SKM-1 (cell line): ENCODE data around the gene FAM25A.
A peak's percentile ranks its signal among the peaks of the same experiment; 100 is the strongest.
"Not testable (repeated sequence)": the region's sequence is repeated elsewhere in the genome, so short reads cannot be mapped to it uniquely, and the experiment has no call there.

Experiments used
- DNase-seq: peaks from one replicate; lab custom pipeline; 2025; ENCODE audit not compliant: unreplicated experiment; lab: John Stamatoyannopoulos, UW

Gene FAM25A

GRCh38 chr10:87020056-87020455, at the start of gene FAM25A:
Gene FAM25A, plus strand, starts transcription at chr10:87020294. Its CDS starts 31 bp downstream, at chr10:87020325.
- not testable (repeated sequence) for DNase-seq

DNA sequence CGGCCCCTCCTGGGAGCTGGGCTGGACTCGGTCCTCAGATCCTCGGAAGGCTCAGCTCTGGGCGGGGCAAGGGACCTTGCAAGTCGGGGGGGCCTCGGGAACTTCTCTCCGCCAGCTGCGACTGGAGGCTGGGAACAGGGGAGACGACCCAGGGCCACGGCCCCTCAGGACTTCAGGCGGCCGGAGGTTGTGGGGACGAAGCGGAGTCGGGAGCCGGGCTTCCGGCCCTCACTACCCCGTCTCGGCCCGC, 49.2 kb upstream of the FAM25A start:
- DNase-seq: no peak

GRCh38 chr10:86971232-86971991, 48.7 kb upstream of the FAM25A start:
- DNase-seq: peak; percentile 59

DNA sequence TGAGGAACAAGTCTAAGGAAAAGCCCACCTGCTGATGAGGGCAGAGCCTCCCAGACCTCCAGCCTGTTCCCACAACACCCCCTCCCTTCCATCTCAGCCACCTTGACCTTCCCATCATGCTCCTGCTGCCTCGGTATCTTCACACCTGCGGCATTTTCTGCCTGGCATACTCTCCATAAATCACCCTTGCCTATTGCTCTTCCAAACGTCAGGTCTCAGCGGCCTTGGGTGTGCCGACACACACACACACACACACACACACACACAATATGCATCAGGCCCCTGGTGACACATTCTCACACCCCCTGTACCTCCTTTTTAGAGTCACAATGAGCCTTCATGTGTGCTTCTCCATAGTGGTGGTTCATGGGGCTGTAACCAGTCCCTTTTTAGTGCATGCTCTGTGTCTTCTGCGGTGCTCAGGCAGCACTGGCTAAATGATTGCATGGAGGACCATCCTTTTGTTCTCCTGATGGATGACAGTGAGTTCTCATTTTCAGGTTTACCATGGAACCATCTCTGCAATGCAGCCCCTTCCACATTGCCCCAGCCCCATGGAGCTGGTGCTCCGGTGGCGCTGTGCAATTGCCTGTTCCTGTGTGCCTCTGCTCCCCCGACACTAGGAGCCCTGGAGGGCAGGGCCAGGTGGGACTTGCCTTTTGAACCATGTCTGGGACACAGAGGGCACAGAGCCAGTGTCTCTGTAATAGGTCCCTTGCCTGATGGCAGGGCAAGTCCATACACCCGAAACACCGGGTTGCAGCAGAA, 47.3 kb upstream of the FAM25A start:
- no peak for DNase-seq

DNA sequence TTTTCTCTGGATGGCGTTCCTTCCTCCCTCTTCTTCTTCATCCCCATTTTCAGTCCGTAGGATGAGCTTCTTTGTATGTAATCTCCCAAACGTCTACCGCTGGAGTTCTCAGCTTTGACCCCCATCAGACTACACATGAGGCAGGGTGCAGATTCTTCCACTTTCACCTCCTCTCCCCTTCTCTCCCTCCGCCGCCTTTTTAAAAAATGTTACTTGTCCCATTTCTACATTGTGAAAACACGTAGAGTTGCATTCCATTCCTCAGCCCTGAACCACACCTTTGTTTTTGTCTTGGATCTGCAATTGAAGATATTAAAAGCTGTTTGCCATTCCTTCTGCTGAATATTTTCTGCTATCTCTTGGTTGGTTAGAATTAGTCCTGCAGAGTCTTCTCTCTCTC, 45.6 kb upstream of the FAM25A start:
- DNase-seq: no peak

DNA sequence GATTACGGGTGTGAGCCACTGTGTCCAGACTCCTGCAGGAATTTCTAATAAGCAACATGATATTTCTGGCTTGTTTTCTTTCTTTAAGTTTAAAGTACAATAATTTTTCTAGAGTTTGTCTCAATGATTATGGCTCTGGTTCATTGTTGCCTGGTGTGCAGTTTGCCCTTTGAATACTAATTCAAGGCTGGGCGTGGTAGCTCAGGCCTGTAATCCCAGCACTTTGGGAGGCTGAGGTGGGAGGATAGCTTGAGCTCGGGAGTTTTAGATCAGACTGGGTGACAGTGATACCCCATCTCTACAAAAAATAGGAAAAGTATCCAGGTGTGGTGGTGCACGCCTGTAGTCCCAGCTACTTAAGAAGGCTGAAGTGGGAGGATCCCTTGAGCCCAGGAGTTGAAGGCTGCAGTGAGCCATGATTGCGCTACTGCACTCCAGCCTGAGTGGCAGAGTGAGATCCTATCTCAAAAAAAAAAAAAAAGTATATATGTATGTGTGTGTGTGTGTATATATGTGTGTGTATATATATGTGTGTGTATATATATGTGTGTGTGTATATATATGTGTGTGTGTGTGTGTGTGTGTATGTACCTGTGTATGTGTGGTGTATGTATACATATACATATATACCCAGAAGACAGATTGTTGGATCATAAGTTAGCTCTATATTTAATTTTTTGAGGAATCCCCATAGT, 43.6 kb upstream of the FAM25A start:
- DNase-seq: no peak

GRCh38 chr10:86978457-86978856, 41.6 kb upstream of the FAM25A start:
- not testable (repeated sequence) for DNase-seq

GRCh38 chr10:86979296-86979818, 40.7 kb upstream of the FAM25A start:
- DNase-seq: no peak

DNA sequence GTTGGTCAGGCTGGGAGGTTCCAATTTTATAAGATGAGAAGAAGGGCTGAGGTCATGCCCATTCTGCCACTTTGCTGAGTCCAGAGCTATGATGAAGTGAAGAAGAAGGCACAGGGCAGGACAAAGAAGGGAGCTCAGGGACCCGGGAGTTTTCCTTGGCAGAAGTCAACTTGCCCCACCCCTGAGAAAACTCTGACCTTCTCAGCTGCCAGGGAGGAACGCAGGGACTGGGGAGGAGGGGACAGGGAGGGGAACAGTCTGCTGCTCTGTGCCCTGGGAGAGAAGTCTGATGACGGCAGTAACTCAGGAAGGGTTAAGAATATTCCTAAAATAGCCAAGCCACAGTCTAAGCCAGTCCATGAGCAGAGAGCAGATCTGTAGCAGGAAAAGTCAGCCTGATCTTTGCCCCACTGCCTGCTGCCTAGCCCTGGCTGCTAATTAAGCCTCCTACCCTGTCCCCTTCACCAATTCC, 40.1 kb upstream of the FAM25A start:
- no peak for DNase-seq

DNA sequence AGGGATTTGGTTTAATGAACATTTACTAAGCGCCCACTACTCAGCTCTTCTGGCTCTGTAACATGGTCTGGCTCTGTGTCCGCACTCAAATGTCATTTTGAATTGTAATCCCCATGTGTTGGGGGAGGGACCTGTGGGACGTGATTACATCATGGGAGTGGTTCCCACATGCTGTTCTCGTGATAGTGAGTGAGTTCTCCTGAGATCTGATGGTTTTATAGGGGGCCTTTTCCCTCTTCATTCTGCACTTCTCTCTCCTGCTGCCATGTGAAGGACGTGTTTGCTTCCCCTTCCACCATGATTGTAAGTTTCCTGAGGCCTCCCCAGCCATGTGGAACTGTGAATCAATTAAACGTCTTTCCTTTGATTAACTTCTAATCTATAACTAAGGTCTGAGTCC, 39.1 kb upstream of the FAM25A start:
- not testable (repeated sequence) for DNase-seq

- no peak for DNase-seq
Observed at GRCh38 chr10:86981716-86982115, 38.4 kb upstream of the FAM25A start.

DNA sequence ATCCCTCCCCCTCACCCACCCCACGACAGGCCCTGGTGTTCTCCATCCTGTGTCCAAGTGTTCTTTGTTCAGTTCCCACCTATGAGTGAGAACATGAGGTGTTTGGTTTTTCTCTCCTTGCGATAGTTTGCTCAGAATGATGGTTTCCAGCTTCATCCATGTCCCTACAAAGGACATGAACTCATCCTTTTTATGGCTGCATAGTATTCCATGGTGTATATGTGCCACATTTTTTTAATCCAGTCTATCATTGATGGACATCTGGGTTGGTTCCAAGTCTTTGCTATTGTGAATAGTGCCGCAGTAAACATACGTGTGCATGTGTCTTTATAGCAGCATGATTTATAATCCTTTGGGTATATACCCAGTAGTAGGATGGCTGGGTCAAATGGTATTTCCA, 35.6 kb upstream of the FAM25A start:
- not testable (repeated sequence) for DNase-seq

GRCh38 chr10:86988520-86988919, 31.6 kb upstream of the FAM25A start:
- DNase-seq: no peak

- not testable (repeated sequence) for DNase-seq
Observed at GRCh38 chr10:86991362-86991761, 28.7 kb upstream of the FAM25A start.

DNA sequence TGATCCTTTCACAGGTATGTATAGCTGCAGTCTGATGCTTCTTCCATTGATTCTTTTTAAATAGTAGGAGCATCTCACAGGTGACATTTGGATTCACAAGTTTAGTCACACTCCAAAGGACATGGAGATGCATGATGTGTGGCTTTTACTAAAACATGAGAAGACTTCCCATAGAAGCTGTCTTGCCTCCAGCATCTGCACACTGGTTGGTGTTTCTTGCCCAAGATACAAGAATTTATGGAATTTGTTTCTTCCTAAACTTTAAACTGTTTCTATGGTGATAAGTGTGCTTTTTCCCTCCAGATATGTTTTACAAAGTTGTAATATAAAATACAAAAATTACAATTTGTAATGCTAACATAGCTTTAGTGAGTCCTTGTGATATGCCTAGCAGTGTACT, 27.6 kb upstream of the FAM25A start:
- no peak for DNase-seq

GRCh38 chr10:86992929-86993328, 27.2 kb upstream of the FAM25A start:
- DNase-seq: no peak

- not testable (repeated sequence) for DNase-seq
Observed at GRCh38 chr10:86999802-87000403, 20.2 kb upstream of the FAM25A start.

- no peak for DNase-seq
Observed at GRCh38 chr10:87000491-87000890, 19.6 kb upstream of the FAM25A start.

DNA sequence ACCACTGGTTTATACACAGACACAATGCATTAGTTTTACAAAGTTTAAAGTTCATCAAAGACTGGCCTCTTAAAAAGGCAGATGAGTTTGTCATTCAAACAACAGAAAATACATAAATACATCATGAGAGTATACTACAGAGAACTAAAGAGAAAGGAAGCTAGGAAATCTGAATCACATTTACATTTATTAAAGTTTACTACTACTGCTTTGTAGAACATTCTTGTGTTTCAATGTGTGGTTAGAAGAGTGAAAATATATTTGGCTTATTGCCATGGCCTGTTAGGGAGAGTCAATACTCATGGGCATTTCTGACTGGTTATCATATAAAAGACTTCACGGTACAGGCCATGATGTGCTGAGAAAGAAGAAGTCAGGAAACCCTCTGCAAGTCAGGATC, 13.0 kb upstream of the FAM25A start:
- DNase-seq: not testable (repeated sequence)

GRCh38 chr10:87007674-87008073, 12.4 kb upstream of the FAM25A start:
- not testable (repeated sequence) for DNase-seq

DNA sequence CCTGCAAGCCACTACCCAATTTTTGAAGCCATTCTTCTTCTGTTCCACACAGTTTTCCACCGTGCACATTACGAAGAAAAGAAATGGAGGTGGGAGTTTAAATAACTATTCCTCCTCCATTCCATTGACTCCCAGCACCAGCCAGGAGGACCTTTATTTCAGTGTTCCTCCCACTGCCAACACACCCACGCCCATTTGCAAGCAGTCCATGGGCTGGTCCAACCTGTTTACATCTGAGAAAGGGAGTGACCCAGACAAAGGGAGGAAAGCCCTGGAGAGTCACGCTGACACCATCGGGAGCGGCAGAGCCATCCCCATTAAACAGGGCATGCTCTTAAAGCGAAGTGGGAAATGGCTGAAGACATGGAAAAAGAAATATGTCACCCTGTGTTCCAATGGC, 11.8 kb upstream of the FAM25A start:
- not testable (repeated sequence) for DNase-seq
